Erythroblast (primary cell): ENCODE measurements around the gene RAC3.

Source experiments
- GATA1 ChIP-seq: IDR thresholded peaks from 2 replicates; pipeline ENCODE4 v1.6.1; 2011; ENCODE audit warnings: low read depth, mild to moderate bottlenecking, control low read depth, low read length, moderate library complexity
- POLR2A ChIP-seq: IDR thresholded peaks from 2 replicates; pipeline ENCODE4 v1.6.1; 2011; ENCODE audit warnings: mild to moderate bottlenecking, low read length

DNA sequence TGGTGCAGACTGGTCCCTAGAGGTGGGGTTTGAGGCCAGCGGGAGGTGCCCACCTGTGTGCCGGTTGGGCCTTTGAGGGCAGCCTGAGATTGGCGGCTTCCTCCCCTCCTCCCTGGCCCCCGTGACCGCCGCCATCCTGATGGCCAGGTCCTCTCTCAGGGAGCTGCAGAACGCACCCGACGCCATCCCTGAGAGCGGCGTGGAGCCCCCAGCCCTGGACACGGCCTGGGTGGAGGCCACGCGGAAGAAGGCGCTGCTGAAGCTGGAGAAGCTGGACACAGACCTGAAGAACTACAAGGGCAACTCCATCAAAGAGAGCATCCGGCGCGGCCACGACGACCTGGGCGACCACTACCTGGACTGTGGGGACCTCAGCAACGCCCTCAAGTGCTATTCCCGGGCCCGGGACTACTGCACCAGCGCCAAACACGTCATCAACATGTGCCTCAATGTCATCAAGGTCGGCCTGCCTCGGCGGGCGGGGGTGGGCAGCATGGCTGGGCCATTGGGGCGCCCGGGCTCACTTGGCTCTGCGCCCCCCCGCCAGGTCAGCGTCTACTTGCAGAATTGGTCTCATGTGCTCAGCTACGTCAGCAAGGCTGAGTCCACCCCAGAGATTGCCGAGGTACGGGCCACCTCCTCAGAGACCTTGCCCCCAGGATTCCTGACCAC is 23.0 kb downstream of the RAC3 start:
- TF ChIP-seq POLR2A (no peak), GATA1 (no peak)
